Prostate gland (tissue), 2 donors: Measurements from ENCODE around the gene ADARB2. TPM values are rescaled to one million over a fixed set of nuclear protein-coding genes. Genes with fewer than 3 reads are reported as not detected.

ENCODE experiments used
- DNase-seq: peaks from one replicate; pipeline ENCODE4 v3.0.0-alpha.2; 2019; ENCODE audit warnings: low spot score
- H3K27ac ChIP-seq, 2 donors: fragments of 200-600 bp; sonication (generic); 2 replicates each; pipeline ENCODE4 v1.5.1; 2017 to 2019
- H3K27me3 ChIP-seq: fragments of 200-600 bp; sonication (generic); replicated peaks from 2 replicates; pipeline ENCODE4 v1.5.1; 2019; ENCODE audit not compliant: insufficient read depth
- H3K36me3 ChIP-seq, 2 donors: fragments of 200-600 bp; sonication (generic); 1 replicate in 1 of 2; 2 replicates in 1 of 2; pipeline versions ENCODE4 v1.5.1 to v1.8.1; 2017 to 2019
- H3K4me1 ChIP-seq: fragments of 200-600 bp; sonication (generic); replicated peaks from 2 replicates; pipeline ENCODE4 v1.5.1; 2019
- H3K4me3 ChIP-seq, 2 donors: fragments of 200-600 bp; sonication (generic); 2 replicates each; pipeline ENCODE4 v1.5.1; 2017 to 2019
- H3K9me3 ChIP-seq: fragments of 200-600 bp; sonication (generic); 2 replicates; pipeline ENCODE4 v1.5.1; 2017
- POLR2A ChIP-seq: fragments of 450-650 bp; IDR thresholded peaks from one replicate; pipeline ENCODE4 v1.6.1; 2016; ENCODE audit warnings: antibody characterized with exemption, mild to moderate bottlenecking
- POLR2AphosphoS5 ChIP-seq: sonication (generic); formaldehyde crosslinking; IDR thresholded peaks from one replicate; pipeline ENCODE4 v1.6.1; 2017; ENCODE audit warnings: antibody characterized with exemption
- WGBS: methylation state at CpG from one replicate; pipeline ENCODE4 v1.1.5; 2018; 5-methylcytosine and 5-hydroxymethylcytosine counted together
- intact Hi-C: fragments of 100-400 bp; cut with DNase I; formaldehyde crosslinking; loops from one replicate; pipeline ENCODE4 v1.14.2; 2022
- total RNA-seq, 2 donors: library from RNA; depleted of rRNA; stranded (reverse); fragments of >200 nt; gene quantifications; one replicate each; pipeline ENCODE4 v1.1.0, GENCODE V29; 2016
- TF ChIP-seq, protein P1 (sequence below), 4 experiments: fragments of 200-600 bp in 2 of 4; fragments of 450-650 bp in 2 of 4; sonication (generic) in 2 of 4; IDR thresholded peaks; 1 replicate in 3 of 4; 2 replicates in 1 of 4; pipeline ENCODE4 v1.5.1; 2016 to 2019; ENCODE audit warnings: antibody characterized with exemption in 4 of 4, mild to moderate bottlenecking in 2 of 4, moderate library complexity in 2 of 4

ADARB2 gene
- total RNA-seq, 2 donors from 2014 or later, result 0.36 to 10.5 TPM

DNA sequence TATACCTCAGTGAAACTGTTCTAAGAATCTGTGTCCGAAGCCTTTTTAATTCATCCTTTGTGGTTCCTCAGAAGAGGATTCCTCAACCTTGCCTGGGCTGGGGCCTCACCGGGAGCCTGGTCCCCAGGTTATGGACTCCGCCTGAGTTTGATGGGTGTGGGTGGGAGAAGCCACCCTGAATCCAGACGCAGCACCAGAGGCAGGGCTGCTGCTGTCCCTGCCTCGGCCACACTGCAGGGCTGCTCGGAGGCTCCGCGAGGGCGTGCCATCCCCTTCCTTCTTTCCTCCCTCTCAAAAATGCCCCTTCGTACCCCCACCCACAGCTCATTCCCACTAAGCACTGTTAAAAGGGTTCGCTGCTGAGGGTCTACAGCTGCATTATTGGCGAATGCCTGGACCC is 146.3 kb downstream of the ADARB2 start:
- no peaks in the 10 kb centered on the region for H3K36me3 ChIP-seq
- intact Hi-C loops, result no loop called here
- no peak for TF ChIP-seq POLR2AphosphoS5
- TF ChIP-seq, protein P1, sequence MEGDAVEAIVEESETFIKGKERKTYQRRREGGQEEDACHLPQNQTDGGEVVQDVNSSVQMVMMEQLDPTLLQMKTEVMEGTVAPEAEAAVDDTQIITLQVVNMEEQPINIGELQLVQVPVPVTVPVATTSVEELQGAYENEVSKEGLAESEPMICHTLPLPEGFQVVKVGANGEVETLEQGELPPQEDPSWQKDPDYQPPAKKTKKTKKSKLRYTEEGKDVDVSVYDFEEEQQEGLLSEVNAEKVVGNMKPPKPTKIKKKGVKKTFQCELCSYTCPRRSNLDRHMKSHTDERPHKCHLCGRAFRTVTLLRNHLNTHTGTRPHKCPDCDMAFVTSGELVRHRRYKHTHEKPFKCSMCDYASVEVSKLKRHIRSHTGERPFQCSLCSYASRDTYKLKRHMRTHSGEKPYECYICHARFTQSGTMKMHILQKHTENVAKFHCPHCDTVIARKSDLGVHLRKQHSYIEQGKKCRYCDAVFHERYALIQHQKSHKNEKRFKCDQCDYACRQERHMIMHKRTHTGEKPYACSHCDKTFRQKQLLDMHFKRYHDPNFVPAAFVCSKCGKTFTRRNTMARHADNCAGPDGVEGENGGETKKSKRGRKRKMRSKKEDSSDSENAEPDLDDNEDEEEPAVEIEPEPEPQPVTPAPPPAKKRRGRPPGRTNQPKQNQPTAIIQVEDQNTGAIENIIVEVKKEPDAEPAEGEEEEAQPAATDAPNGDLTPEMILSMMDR (IDR thresholded peaks at IDR 0.05), result no peak
- no peak for TF ChIP-seq POLR2A
- H3K27ac ChIP-seq, result no peak overlapping the region
- no peaks in the 10 kb centered on the region for H3K4me1 ChIP-seq
- no peaks in the 10 kb centered on the region for H3K9me3 ChIP-seq
- no peak for DNase-seq
- WGBS, result 83% methylated on average over 12 of the region's 12 CpGs
- H3K27me3 ChIP-seq, result no peaks in the 10 kb centered on the region
- H3K4me3 ChIP-seq, result no peak overlapping the region

DNA sequence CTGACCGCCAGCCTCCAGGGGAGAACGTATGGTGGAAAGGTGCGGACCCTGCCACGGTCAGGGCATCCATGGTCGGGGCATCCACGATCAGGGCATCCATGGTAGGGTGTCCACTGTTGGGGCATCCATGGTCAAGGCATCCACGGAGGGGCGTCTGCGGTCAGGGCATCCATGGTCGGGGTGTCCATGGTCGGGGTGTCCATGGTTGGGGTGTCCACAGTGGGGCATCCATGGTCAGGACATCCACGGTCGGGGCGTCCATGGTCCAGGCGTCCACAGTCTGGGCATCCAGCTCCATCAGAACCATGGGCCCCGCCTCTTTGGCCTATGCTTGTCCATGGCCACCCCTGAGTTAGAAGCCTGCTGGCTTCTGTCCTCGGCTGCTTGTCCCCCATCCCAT is 148.1 kb downstream of the ADARB2 start:
- Histone ChIP-seq H3K36me3 (no peaks in the 10 kb centered on the region), H3K4me3 (no peak overlapping the region), H3K4me1 (no peaks in the 10 kb centered on the region), H3K27ac (no peak overlapping the region), H3K27me3 (no peaks in the 10 kb centered on the region), H3K9me3 (no peaks in the 10 kb centered on the region)
- intact Hi-C loops, result no loop called here
- 97% methylated on average over 16 of the region's 17 CpGs for WGBS
- no peak for DNase-seq
- TF ChIP-seq POLR2AphosphoS5 (no peak), POLR2A (no peak)
- TF ChIP-seq, protein P1 (IDR thresholded peaks at IDR 0.05), result no peak

DNA sequence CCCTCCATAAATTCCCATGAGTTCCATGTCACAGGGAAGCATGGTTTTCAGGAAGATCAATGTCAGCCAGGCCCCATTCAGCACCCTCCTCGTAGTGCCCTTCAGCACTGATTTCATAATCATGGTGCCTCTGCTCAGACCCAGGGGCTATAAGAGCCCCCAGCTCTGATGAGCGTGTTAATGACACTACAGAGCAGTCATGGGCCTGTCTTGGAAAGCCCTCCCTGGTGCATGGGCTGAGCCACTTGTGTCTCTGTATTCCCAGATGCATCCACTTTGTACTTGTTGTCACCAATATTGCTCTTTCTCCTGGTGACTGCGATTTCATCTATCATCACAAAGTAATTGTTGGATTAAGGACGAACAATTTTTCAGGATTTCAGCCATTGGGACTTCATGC is 154.6 kb downstream of the ADARB2 start:
- Histone ChIP-seq H3K4me1 (no peaks in the 10 kb centered on the region), H3K27me3 (no peaks in the 10 kb centered on the region), H3K9me3 (no peaks in the 10 kb centered on the region), H3K27ac (no peak overlapping the region), H3K4me3 (no peak overlapping the region), H3K36me3 (no peaks in the 10 kb centered on the region)
- 70% methylated on average over 4 of the region's 4 CpGs for WGBS
- DNase-seq, result no peak
- intact Hi-C loops, result no loop called here
- TF ChIP-seq POLR2AphosphoS5 (no peak), POLR2A (no peak)
- TF ChIP-seq, protein P1 (IDR thresholded peaks at IDR 0.05), result no peak

DNA sequence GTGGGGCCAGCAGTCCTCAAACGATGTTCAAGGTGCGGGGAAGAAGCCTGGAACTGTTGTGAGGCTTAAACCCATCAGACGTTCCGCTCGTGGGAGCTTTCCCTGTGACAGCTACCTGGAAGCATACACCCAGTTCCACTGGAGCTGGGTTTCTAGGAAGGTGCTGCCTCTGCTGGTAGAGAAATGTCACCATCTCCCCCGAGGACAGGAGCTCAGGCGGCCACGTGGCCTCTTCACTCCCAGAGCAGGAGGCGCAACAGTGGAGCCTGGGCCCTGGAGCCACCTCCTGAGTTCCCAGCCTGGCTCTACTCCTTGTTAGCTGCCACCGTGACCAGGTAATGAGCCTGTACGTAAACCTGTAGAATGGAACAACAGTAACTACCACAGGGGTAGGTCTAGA is 156.1 kb downstream of the ADARB2 start:
- no peaks in the 10 kb centered on the region for H3K9me3 ChIP-seq
- H3K4me3 ChIP-seq, result no peak overlapping the region
- TF ChIP-seq, protein P1 (IDR thresholded peaks at IDR 0.05), result no peak
- TF ChIP-seq POLR2AphosphoS5 (no peak), POLR2A (no peak)
- intact Hi-C loops, result no loop called here
- WGBS, result 51% methylated on average over 10 of the region's 11 CpGs
- H3K27me3 ChIP-seq, result no peaks in the 10 kb centered on the region
- DNase-seq, result no peak
- no peaks in the 10 kb centered on the region for H3K36me3 ChIP-seq
- no peak overlapping the region for H3K27ac ChIP-seq
- H3K4me1 ChIP-seq, result no peaks in the 10 kb centered on the region

DNA sequence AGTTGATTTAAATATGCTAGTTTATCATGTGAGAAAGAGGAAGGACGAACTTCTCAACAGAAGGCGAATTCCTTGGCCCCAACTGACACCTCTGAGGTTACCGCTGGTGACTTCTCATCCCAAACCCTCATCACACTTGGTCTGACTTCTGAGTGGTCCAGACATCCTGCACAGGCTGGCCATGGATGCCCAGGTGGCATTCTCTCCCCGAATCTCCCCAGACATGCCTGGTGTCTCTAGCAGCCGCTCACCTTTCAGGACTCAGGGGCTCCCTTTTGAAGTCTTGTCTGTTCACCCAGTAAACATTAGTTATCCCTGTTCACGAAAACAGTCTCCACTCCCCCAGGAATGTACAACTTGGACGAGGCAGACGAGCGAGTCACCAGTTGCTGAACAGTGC is 157.7 kb downstream of the ADARB2 start:
- TF ChIP-seq, protein P1 (IDR thresholded peaks at IDR 0.05), result no peak
- TF ChIP-seq POLR2AphosphoS5 (no peak), POLR2A (no peak)

More for the DNA sequence above, 157.7 kb downstream of the ADARB2 start:
- intact Hi-C loops, result no loop called here
- H3K27me3 ChIP-seq, result no peaks in the 10 kb centered on the region
- DNase-seq, result no peak
- H3K9me3 ChIP-seq, result no peaks in the 10 kb centered on the region
- H3K27ac ChIP-seq, result no peak overlapping the region
- no peaks in the 10 kb centered on the region for H3K4me1 ChIP-seq
- H3K36me3 ChIP-seq, result no peaks in the 10 kb centered on the region
- WGBS, result 48% methylated on average over 9 of the region's 9 CpGs
- H3K4me3 ChIP-seq, result no peak overlapping the region
